ENCODE results near the gene EDIL3. TPM values are rescaled to one million over a fixed set of nuclear protein-coding genes. Genes with fewer than 3 reads are reported as not detected.

The EDIL3 gene
- total and polyA plus RNA-seq, 4 experiments from 2014 or later: not detected

GRCh38 chr5:84287951-84288350 is 96.7 kb downstream of the EDIL3 start:
- Mint-ChIP-seq H3K27ac (no peak overlapping the region), H3K27me3 (no peaks in the 10 kb centered on the region), H3K4me1 (peaks cover 0 to 2% (median 0%) of the 10 kb centered on the region in 4 donors), H3K36me3 (no peaks in the 10 kb centered on the region), H3K4me3 (no peak overlapping the region), H3K9me3 (peaks cover 0 to 7% (median 3%) of the 10 kb centered on the region in 8 donors)
- no peaks in the 10 kb centered on the region for H3K4me1 ChIP-seq (ENCODE audit: insufficient read depth, low read length)
- ChIA-PET POLR2A (ENCODE audit: partially characterized antibody) (no interaction called here), CTCF (ENCODE audit: partially characterized antibody) (no interaction called here)
- no peaks in the 10 kb centered on the region for H3K27me3 ChIP-seq (ENCODE audit: insufficient read depth, low read length)
- no peaks in the 10 kb centered on the region for H3K36me3 ChIP-seq (ENCODE audit: insufficient read depth, low read length)
- intact Hi-C loops (cut with micrococcal nuclease): no loop called here
- DNase-seq: no peak
- H3K27ac ChIP-seq (ENCODE audit: low read depth, low read length): no peak overlapping the region
- no peaks in the 10 kb centered on the region for H3K9me3 ChIP-seq (ENCODE audit: control insufficient read depth in 1 of 2, low read length in 2 of 2)
- no peak overlapping the region for H3K4me3 ChIP-seq (ENCODE audit: low read length in 2 of 2)

- H3K27ac ChIP-seq (ENCODE audit: low read depth, low read length): no peak overlapping the region
- H3K4me1 Mint-ChIP-seq: peaks cover 0 to 2% (median 0%) of the 10 kb centered on the region in 4 donors
- no peaks in the 10 kb centered on the region for H3K27me3 Mint-ChIP-seq
- H3K9me3 ChIP-seq (ENCODE audit: control insufficient read depth in 1 of 2, low read length in 2 of 2): no peaks in the 10 kb centered on the region
- H3K27me3 ChIP-seq (ENCODE audit: insufficient read depth, low read length): no peaks in the 10 kb centered on the region
- no peak overlapping the region for H3K27ac Mint-ChIP-seq
- H3K9me3 Mint-ChIP-seq: peaks cover 0 to 7% (median 3%) of the 10 kb centered on the region in 8 donors
- H3K4me3 ChIP-seq (ENCODE audit: low read length in 2 of 2): no peak overlapping the region
- DNase-seq: no peak
- no peaks in the 10 kb centered on the region for H3K36me3 ChIP-seq (ENCODE audit: insufficient read depth, low read length)
- H3K4me1 ChIP-seq (ENCODE audit: insufficient read depth, low read length): no peaks in the 10 kb centered on the region
- ChIA-PET CTCF (ENCODE audit: partially characterized antibody) (no interaction called here), POLR2A (ENCODE audit: partially characterized antibody) (no interaction called here)
- H3K36me3 Mint-ChIP-seq: no peaks in the 10 kb centered on the region
- H3K4me3 Mint-ChIP-seq: no peak overlapping the region
- intact Hi-C loops (cut with micrococcal nuclease): no loop called here
These were observed 98.0 kb downstream of the EDIL3 start for GRCh38 chr5:84286662-84287061.

GRCh38 chr5:84285641-84286637 is 98.7 kb downstream of the EDIL3 start:
- CTCF ChIA-PET (ENCODE audit: partially characterized antibody): no interaction called here
- H3K27me3 Mint-ChIP-seq: no peaks in the 10 kb centered on the region
- Histone ChIP-seq H3K27ac (ENCODE audit: low read depth, low read length) (no peak overlapping the region), H3K9me3 (ENCODE audit: control insufficient read depth in 1 of 2, low read length in 2 of 2) (no peaks in the 10 kb centered on the region), H3K36me3 (ENCODE audit: insufficient read depth, low read length) (no peaks in the 10 kb centered on the region), H3K4me1 (ENCODE audit: insufficient read depth, low read length) (no peaks in the 10 kb centered on the region), H3K4me3 (ENCODE audit: low read length in 2 of 2) (no peak overlapping the region), H3K27me3 (ENCODE audit: insufficient read depth, low read length) (no peaks in the 10 kb centered on the region)
- H3K4me1 Mint-ChIP-seq: peaks cover 0 to 2% (median 0%) of the 10 kb centered on the region in 4 donors
- H3K36me3 Mint-ChIP-seq: no peaks in the 10 kb centered on the region
- peaks cover 0 to 7% (median 4%) of the 10 kb centered on the region in 8 donors for H3K9me3 Mint-ChIP-seq
- DNase-seq: no peak
- intact Hi-C loops (cut with micrococcal nuclease): no loop called here
- POLR2A ChIA-PET (ENCODE audit: partially characterized antibody): no interaction called here
- H3K27ac Mint-ChIP-seq: no peak overlapping the region
- no peak overlapping the region for H3K4me3 Mint-ChIP-seq

- H3K27me3 ChIP-seq (ENCODE audit: insufficient read depth, low read length): no peaks in the 10 kb centered on the region
- H3K36me3 ChIP-seq (ENCODE audit: insufficient read depth, low read length): no peaks in the 10 kb centered on the region
- H3K27ac ChIP-seq (ENCODE audit: low read depth, low read length): no peak overlapping the region
- H3K4me1 ChIP-seq (ENCODE audit: insufficient read depth, low read length): no peaks in the 10 kb centered on the region
- no peak for DNase-seq
- POLR2A ChIA-PET (ENCODE audit: partially characterized antibody): no interaction called here
- H3K4me1 Mint-ChIP-seq: no peaks in the 10 kb centered on the region
- intact Hi-C loops (cut with micrococcal nuclease): no loop called here
- CTCF ChIA-PET (ENCODE audit: partially characterized antibody): no interaction called here
- no peak overlapping the region for H3K27ac Mint-ChIP-seq
- no peak overlapping the region for H3K4me3 Mint-ChIP-seq
- H3K27me3 Mint-ChIP-seq: no peaks in the 10 kb centered on the region
- peaks cover 0 to 6% (median under 1%) of the 10 kb centered on the region in 8 donors for H3K9me3 Mint-ChIP-seq
- H3K36me3 Mint-ChIP-seq: no peaks in the 10 kb centered on the region
- no peak overlapping the region for H3K4me3 ChIP-seq (ENCODE audit: low read length in 2 of 2)
- H3K9me3 ChIP-seq (ENCODE audit: control insufficient read depth in 1 of 2, low read length in 2 of 2): no peaks in the 10 kb centered on the region
These were observed 103.3 kb downstream of the EDIL3 start for GRCh38 chr5:84281383-84281782.

GRCh38 chr5:84279234-84279633 is 105.4 kb downstream of the EDIL3 start:
- ChIA-PET CTCF (ENCODE audit: partially characterized antibody) (no interaction called here), POLR2A (ENCODE audit: partially characterized antibody) (no interaction called here)
- H3K36me3 ChIP-seq (ENCODE audit: insufficient read depth, low read length): no peaks in the 10 kb centered on the region
- no peaks in the 10 kb centered on the region for H3K27me3 ChIP-seq (ENCODE audit: insufficient read depth, low read length)
- Mint-ChIP-seq H3K27ac (no peak overlapping the region), H3K27me3 (no peaks in the 10 kb centered on the region), H3K4me1 (no peaks in the 10 kb centered on the region), H3K36me3 (no peaks in the 10 kb centered on the region), H3K9me3 (peaks cover 0 to 6% (median under 1%) of the 10 kb centered on the region in 8 donors), H3K4me3 (no peak overlapping the region)
- DNase-seq: no peak
- H3K4me3 ChIP-seq (ENCODE audit: low read length in 2 of 2): no peak overlapping the region
- H3K4me1 ChIP-seq (ENCODE audit: insufficient read depth, low read length): no peaks in the 10 kb centered on the region
- H3K27ac ChIP-seq (ENCODE audit: low read depth, low read length): no peak overlapping the region
- intact Hi-C loops (cut with micrococcal nuclease): no loop called here
- no peaks in the 10 kb centered on the region for H3K9me3 ChIP-seq (ENCODE audit: control insufficient read depth in 1 of 2, low read length in 2 of 2)

- no peaks in the 10 kb centered on the region for H3K4me1 Mint-ChIP-seq
- intact Hi-C loops (cut with micrococcal nuclease): no loop called here
These were observed 109.1 kb downstream of the EDIL3 start for GRCh38 chr5:84275609-84276008.

GRCh38 chr5:84274585-84275468 is 109.9 kb downstream of the EDIL3 start:
- DNase-seq: no peak
- POLR2A ChIA-PET (ENCODE audit: partially characterized antibody): no interaction called here
- Mint-ChIP-seq H3K27me3 (no peaks in the 10 kb centered on the region), H3K4me1 (no peaks in the 10 kb centered on the region), H3K27ac (no peak overlapping the region), H3K36me3 (no peaks in the 10 kb centered on the region), H3K4me3 (no peak overlapping the region), H3K9me3 (peaks cover 0 to 3% (median 0%) of the 10 kb centered on the region in 8 donors)
- Histone ChIP-seq H3K27ac (ENCODE audit: low read depth, low read length) (no peak overlapping the region), H3K4me3 (ENCODE audit: low read length in 2 of 2) (no peak overlapping the region), H3K4me1 (ENCODE audit: insufficient read depth, low read length) (no peaks in the 10 kb centered on the region), H3K9me3 (ENCODE audit: control insufficient read depth in 1 of 2, low read length in 2 of 2) (no peaks in the 10 kb centered on the region), H3K36me3 (ENCODE audit: insufficient read depth, low read length) (no peaks in the 10 kb centered on the region), H3K27me3 (ENCODE audit: insufficient read depth, low read length) (no peaks in the 10 kb centered on the region)
- intact Hi-C loops (cut with micrococcal nuclease): no loop called here
- CTCF ChIA-PET (ENCODE audit: partially characterized antibody): no interaction called here

More at GRCh38 chr5:84275609-84276008, 109.1 kb downstream of the EDIL3 start:
- ChIA-PET POLR2A (ENCODE audit: partially characterized antibody) (no interaction called here), CTCF (ENCODE audit: partially characterized antibody) (no interaction called here)
- Mint-ChIP-seq H3K36me3 (no peaks in the 10 kb centered on the region), H3K9me3 (peaks cover 0 to 3% (median 0%) of the 10 kb centered on the region in 8 donors), H3K27me3 (no peaks in the 10 kb centered on the region), H3K27ac (no peak overlapping the region), H3K4me3 (no peak overlapping the region)
- Histone ChIP-seq H3K27ac (ENCODE audit: low read depth, low read length) (no peak overlapping the region), H3K4me1 (ENCODE audit: insufficient read depth, low read length) (no peaks in the 10 kb centered on the region), H3K9me3 (ENCODE audit: control insufficient read depth in 1 of 2, low read length in 2 of 2) (no peaks in the 10 kb centered on the region), H3K27me3 (ENCODE audit: insufficient read depth, low read length) (no peaks in the 10 kb centered on the region), H3K36me3 (ENCODE audit: insufficient read depth, low read length) (no peaks in the 10 kb centered on the region), H3K4me3 (ENCODE audit: low read length in 2 of 2) (no peak overlapping the region)
- DNase-seq: no peak

Data from CD4-positive, alpha-beta memory T cell (primary cell).